IPS-20b (cell line): Measurements from ENCODE around the gene CCNE1.
A peak's percentile ranks its signal among the peaks of the same experiment; 100 is the strongest.

Source experiments
- H3K27ac ChIP-seq: one replicate; pipeline ENCODE4 v1.5.1; 2013; ENCODE audit warnings: low read length
- H3K27me3 ChIP-seq: 2 replicates; pipeline ENCODE4 v1.6.1; 2013; ENCODE audit warnings: mild to moderate bottlenecking, low read length, inconsistent platforms; ENCODE audit not compliant: insufficient read depth
- H3K36me3 ChIP-seq: 2 replicates; pipeline ENCODE4 v1.6.1; 2013; ENCODE audit warnings: low read depth, mild to moderate bottlenecking, inconsistent platforms, low read length, moderate library complexity; ENCODE audit not compliant: insufficient read depth
- H3K4me1 ChIP-seq: 2 replicates; pipeline ENCODE4 v1.6.1; 2013; ENCODE audit warnings: mild to moderate bottlenecking, control low read depth, inconsistent platforms, low read length, moderate library complexity; ENCODE audit not compliant: insufficient read depth
- H3K4me3 ChIP-seq: 2 replicates; pipeline ENCODE4 v1.5.1; 2013; ENCODE audit warnings: mild to moderate bottlenecking, low read length, inconsistent platforms
- H3K9ac ChIP-seq: 2 replicates; pipeline ENCODE4 v1.6.1; 2013; ENCODE audit warnings: low read depth, mild to moderate bottlenecking, inconsistent platforms, low read length, moderate library complexity
- H3K9me3 ChIP-seq: 2 replicates; pipeline ENCODE4 v1.6.1; 2013; ENCODE audit warnings: mild to moderate bottlenecking, low read depth, low read length, inconsistent platforms; ENCODE audit not compliant: insufficient read depth

CCNE1 gene

DNA sequence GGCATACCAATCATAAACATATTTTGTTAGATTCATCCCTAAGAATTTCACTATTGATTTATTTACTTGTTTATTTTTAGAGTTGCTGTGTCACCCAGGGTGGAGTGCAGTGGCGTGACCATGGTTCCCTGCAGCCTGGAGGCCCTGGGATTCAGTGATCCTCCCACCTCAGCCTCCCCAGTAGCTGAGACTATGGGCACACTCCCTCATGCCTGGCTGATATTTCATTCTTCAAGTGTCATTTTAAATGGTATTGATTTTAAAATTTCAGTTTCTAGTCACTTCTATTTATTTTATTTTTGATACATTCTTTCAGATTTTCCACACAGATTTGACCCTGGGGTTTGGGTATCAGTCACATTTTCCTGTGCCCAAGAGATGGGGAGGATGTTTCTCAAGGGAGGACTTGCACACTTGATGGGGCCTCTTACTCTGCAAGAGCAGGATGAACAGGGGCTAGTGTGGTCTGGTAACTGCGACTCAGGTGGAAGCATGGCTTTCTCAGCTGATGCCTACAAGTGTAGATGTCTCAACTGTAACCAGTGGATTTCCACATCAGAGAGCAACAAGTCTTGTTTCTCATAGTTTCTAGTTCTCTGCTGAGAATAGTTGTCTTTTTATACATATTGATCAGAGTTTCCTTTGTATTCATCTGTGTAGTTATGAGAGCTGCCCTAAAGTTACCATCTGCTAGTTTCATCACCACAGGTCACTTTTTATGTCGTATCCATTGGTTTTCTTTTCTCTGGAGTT is 40.2 kb downstream of the CCNE1 start:
- H3K9me3 ChIP-seq: no peaks in the 10 kb centered on the region
- no peaks in the 10 kb centered on the region for H3K4me1 ChIP-seq
- H3K27ac ChIP-seq: no peak overlapping the region
- H3K27me3 ChIP-seq: no peaks in the 10 kb centered on the region
- no peak overlapping the region for H3K9ac ChIP-seq
- no peaks in the 10 kb centered on the region for H3K36me3 ChIP-seq
- no peak overlapping the region for H3K4me3 ChIP-seq

DNA sequence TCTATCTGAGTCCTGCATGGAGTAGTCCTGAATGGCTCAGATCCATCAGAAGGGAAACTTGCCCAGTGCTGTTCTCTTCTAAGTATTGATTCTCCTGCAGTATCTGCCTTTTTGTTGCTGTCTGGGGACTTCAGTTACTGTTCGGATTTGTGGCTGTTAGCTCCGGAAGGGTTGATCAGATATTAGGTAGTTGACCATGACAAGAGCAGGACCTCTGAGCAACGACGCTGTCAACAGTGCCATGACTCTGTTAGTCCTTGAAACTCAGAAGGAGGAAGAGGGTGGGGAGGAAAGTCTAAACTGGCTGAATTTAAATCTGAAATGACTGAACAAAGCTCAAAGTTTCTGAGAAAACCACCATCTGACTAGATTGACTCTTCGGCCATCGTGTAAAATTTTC is 42.2 kb downstream of the CCNE1 start:
- no peaks in the 10 kb centered on the region for H3K27me3 ChIP-seq
- no peaks in the 10 kb centered on the region for H3K36me3 ChIP-seq
- H3K9me3 ChIP-seq: no peaks in the 10 kb centered on the region
- no peak overlapping the region for H3K27ac ChIP-seq
- H3K4me3 ChIP-seq: no peak overlapping the region
- H3K9ac ChIP-seq: no peak overlapping the region
- no peaks in the 10 kb centered on the region for H3K4me1 ChIP-seq

DNA sequence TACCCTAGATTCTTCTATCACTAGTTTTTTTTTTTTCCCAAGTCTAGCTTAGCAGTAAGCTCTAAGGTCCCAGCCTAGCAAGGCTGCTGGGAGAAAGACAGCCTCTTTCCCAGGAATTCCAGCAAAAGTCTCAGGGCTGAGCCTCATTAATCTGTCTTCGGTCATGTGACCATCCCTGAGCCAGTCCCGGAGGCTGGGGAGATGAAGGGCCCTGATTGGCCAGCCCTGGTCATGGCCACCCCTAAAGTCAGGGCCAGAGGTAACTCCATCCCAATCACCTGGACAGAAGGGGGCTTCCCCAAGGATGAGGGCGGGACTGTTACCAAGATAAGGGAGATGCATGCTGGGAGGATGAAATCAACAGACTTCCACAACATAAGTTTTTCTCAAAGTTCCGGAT is 43.3 kb downstream of the CCNE1 start:
- H3K27me3 ChIP-seq: no peaks in the 10 kb centered on the region
- no peak overlapping the region for H3K9ac ChIP-seq
- H3K4me1 ChIP-seq: no peaks in the 10 kb centered on the region
- H3K36me3 ChIP-seq: no peaks in the 10 kb centered on the region
- no peak overlapping the region for H3K4me3 ChIP-seq
- H3K9me3 ChIP-seq: no peaks in the 10 kb centered on the region
- no peak overlapping the region for H3K27ac ChIP-seq

DNA sequence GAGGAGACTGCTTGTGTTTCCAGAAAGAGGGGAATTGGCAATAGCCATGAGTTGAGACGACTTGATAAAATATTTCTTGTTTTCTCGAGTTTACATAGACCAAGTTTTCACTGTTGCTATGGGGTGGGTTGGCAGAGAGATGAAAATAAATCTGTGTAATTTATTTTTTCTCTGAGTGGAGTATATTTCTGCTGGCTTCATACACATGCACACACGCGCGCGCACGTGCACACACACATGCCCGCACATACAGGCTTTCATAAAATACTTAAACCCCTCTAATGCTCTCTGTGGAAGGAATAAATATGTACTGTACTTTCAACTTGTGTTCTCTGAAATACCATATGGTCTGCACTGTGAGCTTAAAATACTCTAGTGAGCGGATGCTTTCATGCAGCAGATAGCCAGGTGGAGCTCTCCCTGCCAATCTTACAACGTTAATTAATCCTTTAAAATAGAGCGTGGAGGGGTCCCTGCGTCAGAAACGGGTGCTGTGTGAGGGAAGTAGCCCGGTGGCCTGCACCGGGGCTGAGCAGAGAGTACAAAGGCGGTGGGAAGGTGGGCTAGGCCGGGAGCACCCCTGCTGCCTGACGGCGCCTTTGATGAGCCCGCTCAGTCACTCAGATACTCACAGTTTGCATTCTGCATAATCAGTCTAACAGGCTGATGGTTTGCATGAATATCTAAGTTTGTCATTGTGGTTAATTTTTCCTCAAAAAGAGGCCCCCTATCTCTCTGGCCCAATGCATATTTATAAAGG is 44.1 kb downstream of the CCNE1 start:
- Histone ChIP-seq H3K9me3 (no peaks in the 10 kb centered on the region), H3K27me3 (no peaks in the 10 kb centered on the region), H3K36me3 (no peaks in the 10 kb centered on the region), H3K4me1 (no peaks in the 10 kb centered on the region), H3K4me3 (no peak overlapping the region), H3K27ac (no peak overlapping the region), H3K9ac (no peak overlapping the region)

DNA sequence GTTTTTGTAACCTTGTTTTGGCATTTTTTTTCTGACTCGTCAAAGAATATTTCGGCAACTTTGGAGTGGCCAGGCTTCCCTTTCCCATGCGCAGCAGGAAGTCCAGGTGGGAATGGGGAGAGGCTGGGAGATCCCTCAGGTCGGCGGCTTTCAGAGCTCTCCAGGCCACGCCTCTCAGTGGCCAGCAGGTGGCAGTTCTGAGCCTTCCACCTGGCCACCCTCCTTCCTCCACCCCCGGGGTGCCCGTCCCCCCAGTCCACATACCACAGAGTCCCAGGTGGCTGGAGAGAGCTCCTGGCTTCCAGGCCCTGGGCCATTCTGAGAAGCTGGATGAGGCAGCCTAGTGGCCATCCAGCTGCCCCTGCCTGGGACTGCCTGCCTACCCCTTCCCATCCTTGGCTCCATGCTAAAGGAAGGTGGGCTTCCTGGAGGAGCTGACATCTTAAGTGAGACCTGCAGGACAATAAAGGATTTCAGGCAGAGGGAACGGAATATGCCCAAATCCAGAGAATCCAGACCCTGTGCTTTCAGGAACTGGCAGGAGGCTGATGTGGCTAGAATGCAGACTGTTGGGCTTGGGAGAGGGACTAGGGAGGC is 46.3 kb downstream of the CCNE1 start:
- Histone ChIP-seq H3K36me3 (no peaks in the 10 kb centered on the region), H3K27ac (no peak overlapping the region), H3K9me3 (no peaks in the 10 kb centered on the region), H3K4me1 (no peaks in the 10 kb centered on the region), H3K4me3 (0 out of 2 replicates have a peak overlapping the region, but pooled peaks have one; percentile 10), H3K27me3 (no peaks in the 10 kb centered on the region), H3K9ac (no peak overlapping the region)

DNA sequence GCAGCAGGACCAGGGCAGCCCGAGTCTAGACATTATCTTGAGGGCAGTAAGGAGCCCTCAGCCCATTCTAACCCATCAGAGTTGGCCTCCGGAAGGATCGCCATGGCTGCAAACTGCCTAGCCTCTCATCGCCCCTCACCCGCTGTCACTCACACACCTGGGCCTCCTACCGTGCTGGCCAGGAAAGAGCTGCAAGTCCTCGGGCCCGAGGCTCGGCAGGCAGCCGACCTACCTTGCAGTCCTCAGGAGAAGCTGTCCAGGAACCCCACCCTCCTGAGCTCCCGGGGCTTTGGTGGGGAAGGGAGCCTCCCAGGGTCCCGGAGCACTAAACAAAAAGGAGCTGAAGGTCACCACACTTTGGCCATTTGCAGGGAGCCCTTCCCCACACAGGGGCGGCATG is 46.8 kb downstream of the CCNE1 start:
- no peaks in the 10 kb centered on the region for H3K27me3 ChIP-seq
- H3K4me1 ChIP-seq: no peaks in the 10 kb centered on the region
- no peak overlapping the region for H3K27ac ChIP-seq
- 0 out of 2 replicates have a peak overlapping the region, but pooled peaks have one; percentile 10 for H3K4me3 ChIP-seq
- no peaks in the 10 kb centered on the region for H3K9me3 ChIP-seq
- H3K36me3 ChIP-seq: no peaks in the 10 kb centered on the region
- no peak overlapping the region for H3K9ac ChIP-seq

DNA sequence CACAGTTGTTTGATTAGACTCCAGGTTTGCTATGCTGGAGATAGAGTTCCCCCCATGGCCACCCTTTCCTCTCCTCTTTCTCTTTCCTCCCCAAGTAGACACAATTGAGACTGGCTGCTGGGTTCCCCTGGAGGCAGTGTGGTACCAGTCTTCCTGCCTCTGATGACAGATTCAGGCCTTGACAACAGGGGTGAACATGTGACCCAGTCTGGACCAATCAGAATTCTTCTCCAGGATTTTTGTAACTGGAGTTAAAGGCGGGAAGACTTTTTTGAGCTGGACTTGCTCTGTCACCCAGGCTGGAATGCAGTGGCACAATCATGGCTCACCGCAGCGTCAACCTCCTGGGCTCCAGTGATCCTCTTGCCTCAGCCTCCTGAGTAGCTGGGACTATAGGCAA is 48.7 kb downstream of the CCNE1 start:
- no peak overlapping the region for H3K4me3 ChIP-seq
- no peak overlapping the region for H3K27ac ChIP-seq
- H3K4me1 ChIP-seq: no peaks in the 10 kb centered on the region
- H3K27me3 ChIP-seq: no peaks in the 10 kb centered on the region
- no peaks in the 10 kb centered on the region for H3K36me3 ChIP-seq
- no peaks in the 10 kb centered on the region for H3K9me3 ChIP-seq
- no peak overlapping the region for H3K9ac ChIP-seq

DNA sequence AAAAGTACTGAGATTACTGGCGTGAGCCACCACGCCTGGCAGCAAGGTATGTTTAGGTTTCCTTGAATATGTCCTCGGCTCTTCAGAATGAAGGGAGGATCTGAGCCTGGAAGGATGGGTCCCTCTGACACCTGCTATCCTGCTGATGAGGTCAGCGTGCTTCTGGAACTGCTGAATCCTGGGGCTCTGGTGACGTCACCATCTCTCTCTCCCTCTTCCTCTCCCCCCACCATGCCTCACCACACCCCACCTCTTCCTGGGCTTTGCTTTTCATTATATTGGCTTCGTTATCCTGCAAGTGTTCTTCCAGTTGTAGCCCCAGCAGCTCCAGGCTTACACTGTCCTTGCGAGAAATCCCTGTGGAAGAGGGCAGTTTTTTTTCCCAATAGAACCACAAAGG is 49.8 kb downstream of the CCNE1 start:
- H3K4me1 ChIP-seq: no peaks in the 10 kb centered on the region
- no peak overlapping the region for H3K9ac ChIP-seq

DNA sequence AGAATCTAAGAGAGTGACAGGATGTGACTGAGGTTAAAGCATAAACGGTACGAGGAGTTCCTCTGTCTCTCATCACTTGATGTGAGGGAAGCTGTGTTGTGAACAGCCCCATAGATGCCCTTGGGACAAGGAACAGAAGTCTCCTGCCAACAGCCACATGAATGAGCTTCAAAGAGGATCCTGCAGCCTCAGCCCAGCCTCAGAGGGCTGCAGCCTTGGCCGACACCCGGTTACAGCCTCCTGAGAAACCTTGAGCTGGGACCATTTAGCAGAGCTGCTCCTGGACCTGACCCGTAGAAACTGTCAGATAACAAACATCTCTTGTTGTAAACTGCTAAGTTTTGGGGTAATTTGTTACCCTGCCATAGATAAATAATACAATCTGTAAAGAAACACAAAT is 54.2 kb downstream of the CCNE1 start:
- no peaks in the 10 kb centered on the region for H3K36me3 ChIP-seq
- H3K27me3 ChIP-seq: no peaks in the 10 kb centered on the region; the same call in 1 of the 2 replicates
- no peak overlapping the region for H3K27ac ChIP-seq
- no peak overlapping the region for H3K9ac ChIP-seq
- no peaks in the 10 kb centered on the region for H3K4me1 ChIP-seq
- H3K9me3 ChIP-seq: peaks cover 6% of the 10 kb centered on the region
- no peak overlapping the region for H3K4me3 ChIP-seq

More for the DNA sequence above, 49.8 kb downstream of the CCNE1 start:
- Histone ChIP-seq H3K27me3 (no peaks in the 10 kb centered on the region), H3K27ac (no peak overlapping the region), H3K4me3 (no peak overlapping the region), H3K36me3 (no peaks in the 10 kb centered on the region), H3K9me3 (no peaks in the 10 kb centered on the region; the same call in 1 of the 2 replicates)

DNA sequence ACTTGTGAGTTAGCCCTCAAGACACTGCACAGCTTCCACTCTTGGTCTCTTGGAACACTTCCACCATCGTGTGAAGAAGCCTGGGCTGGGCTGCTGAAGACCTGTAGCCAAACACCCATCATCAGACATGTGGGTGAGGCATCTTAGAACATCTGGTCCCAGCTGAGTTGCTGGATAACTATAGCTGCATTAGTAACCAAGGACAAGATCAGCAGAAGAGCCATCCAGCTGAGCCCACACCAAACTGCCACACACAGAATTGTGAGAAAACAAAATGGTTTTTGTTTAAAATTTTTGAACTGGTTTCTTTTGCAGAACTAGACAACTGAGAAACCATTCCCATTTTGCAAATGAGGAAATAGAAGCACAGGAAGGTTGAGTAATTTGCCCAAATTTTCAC is 56.2 kb downstream of the CCNE1 start:
- Histone ChIP-seq H3K4me3 (no peak overlapping the region), H3K4me1 (no peaks in the 10 kb centered on the region), H3K27ac (no peak overlapping the region), H3K9ac (no peak overlapping the region), H3K36me3 (no peaks in the 10 kb centered on the region), H3K9me3 (peaks cover 6% of the 10 kb centered on the region), H3K27me3 (peaks cover 16% of the 10 kb centered on the region)

DNA sequence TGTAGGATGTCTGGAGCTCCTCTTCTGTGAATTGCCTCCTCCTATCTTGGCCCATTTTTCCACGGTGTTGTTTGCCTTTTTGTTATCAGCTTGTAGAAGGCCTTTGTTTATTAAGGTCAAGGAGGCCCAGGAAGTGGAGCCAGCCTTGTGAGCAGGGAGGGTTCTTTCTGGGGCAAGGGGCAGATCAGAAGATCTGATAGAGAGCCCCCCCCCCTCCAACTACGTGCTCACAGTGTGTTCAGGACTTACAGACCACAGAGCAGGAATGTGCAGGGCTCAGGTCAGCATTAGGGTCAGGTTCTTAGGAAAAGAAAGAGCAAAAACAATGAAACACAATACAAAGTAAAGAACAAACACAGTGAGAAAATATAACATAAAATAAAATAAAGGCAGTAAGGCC is 59.4 kb downstream of the CCNE1 start:
- Histone ChIP-seq H3K27me3 (peaks cover 28% of the 10 kb centered on the region), H3K36me3 (no peaks in the 10 kb centered on the region), H3K4me3 (no peak overlapping the region), H3K9ac (no peak overlapping the region), H3K9me3 (peaks cover 6% of the 10 kb centered on the region), H3K4me1 (no peaks in the 10 kb centered on the region), H3K27ac (no peak overlapping the region)
